HTR-8/SVneo (cell line): ENCODE data around the gene ADAMTS18.

Experiments used
- DNase-seq: peaks from one replicate; pipeline ENCODE4 v3.0.0; 2011; ENCODE audit warnings: low spot score, mixed read lengths; ENCODE audit not compliant: insufficient read length
- FAIRE-seq: peaks from 2 replicates; lab custom pipeline; 2011; peaks lifted over from hg19 to GRCh38; lab: Jason Lieb, UNC

Gene ADAMTS18

GRCh38 chr16:77435272-77435820 lies 512 bp upstream of the ADAMTS18 start:
- FAIRE-seq (no peak), DNase-seq (no peak)

GRCh38 chr16:77434022-77434529 lies 758 bp downstream of the ADAMTS18 start:
- DNase-seq (no peak), FAIRE-seq (no peak)

- FAIRE-seq (no peak), DNase-seq (no peak)
These were observed 1.7 kb downstream of the ADAMTS18 start for GRCh38 chr16:77433146-77433545.

GRCh38 chr16:77432264-77432663 lies 2.6 kb downstream of the ADAMTS18 start:
- FAIRE-seq (no peak), DNase-seq (no peak)

- no peak for FAIRE-seq
- no peak for DNase-seq
These were observed 3.8 kb downstream of the ADAMTS18 start for GRCh38 chr16:77430787-77431585.

- DNase-seq (no peak), FAIRE-seq (no peak)
These were observed 4.5 kb downstream of the ADAMTS18 start for GRCh38 chr16:77430360-77430759.

- DNase-seq (no peak), FAIRE-seq (no peak)
These were observed 9.8 kb downstream of the ADAMTS18 start for GRCh38 chr16:77424871-77425604.

- DNase-seq (no peak), FAIRE-seq (no peak)
These were observed 12.5 kb downstream of the ADAMTS18 start for GRCh38 chr16:77422196-77422784.

- DNase-seq (no peak), FAIRE-seq (no peak)
These were observed 17.8 kb downstream of the ADAMTS18 start for GRCh38 chr16:77416939-77417480.

GRCh38 chr16:77414752-77415231 lies 20.0 kb downstream of the ADAMTS18 start:
- FAIRE-seq (no peak), DNase-seq (no peak)

- FAIRE-seq = no peak
- DNase-seq = no peak
These were observed 24.4 kb downstream of the ADAMTS18 start for GRCh38 chr16:77410449-77410848.

- no peak for DNase-seq
- FAIRE-seq = no peak
These were observed 25.5 kb downstream of the ADAMTS18 start for GRCh38 chr16:77409311-77409710.

- no peak for DNase-seq
- no peak for FAIRE-seq
These were observed 26.2 kb downstream of the ADAMTS18 start for GRCh38 chr16:77408607-77409006.

- FAIRE-seq = no peak
- DNase-seq = no peak
These were observed 28.2 kb downstream of the ADAMTS18 start for GRCh38 chr16:77406680-77407079.

GRCh38 chr16:77404775-77405174 lies 30.1 kb downstream of the ADAMTS18 start:
- DNase-seq (no peak), FAIRE-seq (no peak)

- no peak for DNase-seq
- FAIRE-seq = no peak
These were observed 31.1 kb downstream of the ADAMTS18 start for GRCh38 chr16:77403732-77404131.

GRCh38 chr16:77402672-77403071 lies 32.2 kb downstream of the ADAMTS18 start:
- DNase-seq = no peak
- no peak for FAIRE-seq

GRCh38 chr16:77402118-77402517 lies 32.7 kb downstream of the ADAMTS18 start:
- DNase-seq (no peak), FAIRE-seq (no peak)

GRCh38 chr16:77399546-77399945 lies 35.3 kb downstream of the ADAMTS18 start:
- no peak for FAIRE-seq
- DNase-seq = no peak

- FAIRE-seq (no peak), DNase-seq (no peak)
These were observed 35.8 kb downstream of the ADAMTS18 start for GRCh38 chr16:77399066-77399465.
